ENCODE measurements around the gene SAMD1. TPM values are rescaled to one million over a fixed set of nuclear protein-coding genes. Genes with fewer than 3 reads are reported as not detected.

The SAMD1 gene
- total and polyA plus RNA-seq, 2 of the 8 experiments (the other 6 are each of a cell fraction or from before 2014, with no cell fraction given), result 40.0 to 100 TPM

- no peak for TF ChIP-seq RBBP5 (IDR thresholded peaks at IDR 0.05; ENCODE audit: borderline replicate concordance, low read depth, low read length)
- TF ChIP-seq TAF7 (optimal IDR thresholded peaks at IDR 0.05; ENCODE audit: borderline replicate concordance, low read depth, low read length), result no peak
- TF ChIP-seq CTBP2 (IDR thresholded peaks at IDR 0.05; ENCODE audit: borderline replicate concordance, insufficient read depth, insufficient read length, low read length), result no peak
- TF ChIP-seq PHF8 (conservative IDR thresholded peaks at IDR 0.05; ENCODE audit: low read depth, low read length), result no peak
- TF ChIP-seq POLR2AphosphoS5 (IDR thresholded peaks at IDR 0.05; ENCODE audit: low read depth, low read length), result no peak
These were observed 31.5 kb downstream of the SAMD1 start (continued) for GRCh38 chr19:14059093-14059480.
